Forelimb muscle (tissue), 1 donor: ENCODE data around the gene PLXNB2. TPM values are rescaled to one million over a fixed set of nuclear protein-coding genes. Genes with fewer than 3 reads are reported as not detected.
"Not testable (repeated sequence)": the region's sequence is repeated elsewhere in the genome, so short reads cannot be mapped to it uniquely, and the experiment has no call there.

Experiments used
- DNase-seq: peaks from one replicate; pipeline ENCODE4 v3.0.0-alpha.2; 2013; ENCODE audit warnings: low read depth
- polyA plus RNA-seq: library from polyadenylated mRNA; unstranded; fragments of 120-200 nt; gene quantifications from one replicate; pipeline ENCODE4 v1.2.1, GENCODE V29; 2013; ENCODE audit not compliant: insufficient read length

The PLXNB2 gene, protein sequence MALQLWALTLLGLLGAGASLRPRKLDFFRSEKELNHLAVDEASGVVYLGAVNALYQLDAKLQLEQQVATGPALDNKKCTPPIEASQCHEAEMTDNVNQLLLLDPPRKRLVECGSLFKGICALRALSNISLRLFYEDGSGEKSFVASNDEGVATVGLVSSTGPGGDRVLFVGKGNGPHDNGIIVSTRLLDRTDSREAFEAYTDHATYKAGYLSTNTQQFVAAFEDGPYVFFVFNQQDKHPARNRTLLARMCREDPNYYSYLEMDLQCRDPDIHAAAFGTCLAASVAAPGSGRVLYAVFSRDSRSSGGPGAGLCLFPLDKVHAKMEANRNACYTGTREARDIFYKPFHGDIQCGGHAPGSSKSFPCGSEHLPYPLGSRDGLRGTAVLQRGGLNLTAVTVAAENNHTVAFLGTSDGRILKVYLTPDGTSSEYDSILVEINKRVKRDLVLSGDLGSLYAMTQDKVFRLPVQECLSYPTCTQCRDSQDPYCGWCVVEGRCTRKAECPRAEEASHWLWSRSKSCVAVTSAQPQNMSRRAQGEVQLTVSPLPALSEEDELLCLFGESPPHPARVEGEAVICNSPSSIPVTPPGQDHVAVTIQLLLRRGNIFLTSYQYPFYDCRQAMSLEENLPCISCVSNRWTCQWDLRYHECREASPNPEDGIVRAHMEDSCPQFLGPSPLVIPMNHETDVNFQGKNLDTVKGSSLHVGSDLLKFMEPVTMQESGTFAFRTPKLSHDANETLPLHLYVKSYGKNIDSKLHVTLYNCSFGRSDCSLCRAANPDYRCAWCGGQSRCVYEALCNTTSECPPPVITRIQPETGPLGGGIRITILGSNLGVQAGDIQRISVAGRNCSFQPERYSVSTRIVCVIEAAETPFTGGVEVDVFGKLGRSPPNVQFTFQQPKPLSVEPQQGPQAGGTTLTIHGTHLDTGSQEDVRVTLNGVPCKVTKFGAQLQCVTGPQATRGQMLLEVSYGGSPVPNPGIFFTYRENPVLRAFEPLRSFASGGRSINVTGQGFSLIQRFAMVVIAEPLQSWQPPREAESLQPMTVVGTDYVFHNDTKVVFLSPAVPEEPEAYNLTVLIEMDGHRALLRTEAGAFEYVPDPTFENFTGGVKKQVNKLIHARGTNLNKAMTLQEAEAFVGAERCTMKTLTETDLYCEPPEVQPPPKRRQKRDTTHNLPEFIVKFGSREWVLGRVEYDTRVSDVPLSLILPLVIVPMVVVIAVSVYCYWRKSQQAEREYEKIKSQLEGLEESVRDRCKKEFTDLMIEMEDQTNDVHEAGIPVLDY (N-terminal part only)
- 77.0 TPM for polyA plus RNA-seq

DNA sequence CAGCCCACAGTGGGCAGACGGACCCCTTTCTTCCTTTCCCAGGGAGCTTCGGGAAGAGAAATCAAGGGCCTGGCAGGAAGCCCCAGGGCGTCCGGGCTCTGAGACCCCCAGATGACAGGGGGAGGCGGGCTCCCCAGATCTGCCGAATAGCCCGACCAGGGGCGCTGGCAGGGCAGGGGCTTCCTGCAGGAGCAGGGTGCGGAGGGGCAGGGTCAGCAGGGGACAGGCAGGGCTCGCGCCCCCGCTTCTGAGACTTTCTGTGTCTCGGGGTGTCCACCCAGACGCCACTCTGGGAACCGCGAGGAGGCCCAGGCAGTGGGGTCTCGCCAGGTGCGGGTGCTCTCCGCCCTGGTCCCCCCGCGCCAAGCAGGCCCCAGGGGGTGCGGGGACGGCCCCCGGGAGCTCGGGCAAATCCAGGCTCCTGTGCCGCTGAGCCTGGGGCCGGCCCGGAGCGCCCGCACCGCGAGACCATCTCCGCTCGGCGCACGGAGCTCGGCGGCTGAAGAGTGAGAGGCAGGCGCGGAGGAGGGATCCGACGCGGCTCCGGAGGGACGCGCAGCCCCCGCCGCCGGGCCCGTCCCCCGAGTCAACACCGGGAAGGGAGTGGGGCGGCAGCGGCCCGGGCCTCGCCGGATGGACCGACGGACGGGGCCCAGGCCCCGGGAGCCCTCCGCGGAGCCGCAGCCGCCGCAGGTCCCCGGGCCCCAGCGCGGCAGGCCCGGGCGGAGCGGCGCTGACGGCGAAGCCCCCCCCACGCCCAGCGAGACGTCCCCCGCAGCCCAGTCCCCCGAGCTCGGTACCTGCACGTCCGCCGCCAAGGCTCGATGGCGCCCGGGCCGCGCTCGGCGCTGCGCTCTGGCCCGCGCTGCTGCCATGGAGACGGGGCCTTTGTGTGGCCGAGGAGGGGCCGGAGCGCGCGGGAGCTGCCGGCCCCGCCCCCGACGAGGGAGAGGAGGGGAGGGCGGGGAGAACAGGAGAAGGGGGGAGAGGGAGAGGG is at the start of gene PLXNB2:
PLXNB2 (minus strand) TSS at position 894 of the 997 bp plus-strand sequence. CDS start 17,062 bp downstream, outside the sequence.
- DNase-seq, result peak; percentile 54

DNA sequence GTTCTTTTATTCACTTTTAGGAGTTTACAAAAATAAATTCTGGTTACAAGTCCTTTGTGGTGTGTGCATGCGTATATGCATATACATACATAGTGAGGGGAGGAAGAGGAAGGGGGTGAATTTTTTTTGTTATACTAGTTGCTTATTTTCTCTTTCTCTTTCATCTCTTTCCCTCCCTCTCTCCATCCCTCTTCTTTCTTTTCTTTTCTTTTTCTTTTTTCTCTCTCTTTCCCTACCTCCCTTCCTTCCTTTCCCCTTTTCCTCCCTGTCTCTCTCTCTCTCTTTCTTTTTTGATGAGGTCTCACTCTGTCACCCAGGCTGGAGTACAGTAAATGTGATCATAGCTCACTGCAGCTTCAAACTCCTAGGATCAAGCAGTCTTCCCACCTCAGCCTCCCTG is 49.8 kb upstream of the PLXNB2 start:
- DNase-seq, result no peak

DNA sequence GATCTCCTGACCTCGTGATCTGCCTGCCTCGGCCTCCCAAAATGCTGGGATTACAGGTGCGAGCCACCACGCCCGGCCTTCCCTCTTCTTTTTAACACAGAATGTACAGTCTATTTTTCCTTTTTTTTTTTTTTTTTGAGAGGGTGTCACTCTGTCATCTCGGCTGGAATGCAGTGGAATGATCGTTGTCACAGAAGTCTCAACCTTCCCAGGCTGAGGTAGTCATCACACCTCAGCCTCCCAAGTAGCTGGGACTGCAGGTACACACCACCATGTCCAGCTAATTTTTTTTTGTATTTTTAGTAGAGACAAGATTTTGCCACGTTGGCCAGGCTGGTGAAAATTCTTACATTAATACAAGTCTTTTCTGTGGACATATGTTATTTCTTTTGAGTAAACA is 48.7 kb upstream of the PLXNB2 start:
- no peak for DNase-seq

DNA sequence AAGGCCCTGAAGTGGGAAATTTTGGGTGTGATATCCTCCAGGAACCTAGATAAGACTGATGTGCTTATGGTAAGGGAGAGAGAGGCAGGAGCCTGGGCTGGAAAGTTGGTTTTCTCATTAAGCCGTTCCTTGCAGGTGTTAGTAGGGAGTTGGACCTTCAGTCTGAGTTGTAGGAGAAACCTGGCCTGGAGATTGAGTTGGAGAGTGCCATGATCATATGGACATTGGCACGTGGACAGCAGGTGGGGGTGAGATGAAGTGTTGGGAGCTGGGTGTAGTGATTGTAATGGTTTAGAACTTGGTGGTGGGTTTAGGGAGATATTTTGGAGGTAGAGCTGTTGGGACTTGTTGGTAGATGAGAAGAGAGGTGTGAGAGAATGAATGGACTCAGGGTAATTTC is 40.6 kb upstream of the PLXNB2 start:
- no peak for DNase-seq

DNA sequence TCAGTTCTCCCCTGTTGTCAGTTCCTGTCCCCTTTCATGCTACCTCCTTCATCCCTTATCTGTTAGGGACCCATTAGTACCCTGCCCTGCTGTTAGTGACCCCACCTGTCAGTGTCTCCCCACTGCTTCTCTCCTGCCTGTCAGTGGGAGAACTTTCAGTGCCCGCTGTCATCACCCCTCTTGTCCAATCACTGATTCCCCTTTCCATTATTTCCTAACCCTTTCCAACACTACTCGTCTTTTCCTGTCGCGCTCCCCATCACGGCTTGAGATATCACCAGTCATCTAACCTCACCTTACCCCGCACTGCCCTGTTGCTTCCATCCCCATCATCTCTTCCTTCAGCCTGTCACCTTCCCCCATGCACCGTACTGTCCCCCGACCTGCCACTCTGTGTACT is 39.7 kb upstream of the PLXNB2 start:
- no peak for DNase-seq

DNA sequence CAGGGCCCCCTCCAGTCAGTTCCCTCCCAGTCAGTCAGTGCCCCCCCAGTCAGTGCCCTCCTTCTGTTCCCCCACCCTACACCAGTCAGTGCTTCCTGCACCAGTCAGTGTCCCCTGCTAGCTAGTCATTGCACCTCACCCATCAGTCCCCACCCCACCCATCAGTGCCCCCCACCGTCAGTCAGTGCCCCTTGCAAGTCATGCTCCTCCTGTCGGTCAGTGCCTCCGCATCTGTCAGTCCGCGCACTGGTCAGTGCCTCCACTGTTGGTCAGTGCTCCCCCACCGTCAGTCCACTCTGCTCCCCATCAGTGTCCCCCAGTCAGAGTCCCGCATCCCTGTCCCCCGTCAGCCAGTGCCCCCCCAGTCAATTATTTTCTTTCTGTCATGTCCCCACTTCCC is 39.0 kb upstream of the PLXNB2 start:
- DNase-seq, result no peak

DNA sequence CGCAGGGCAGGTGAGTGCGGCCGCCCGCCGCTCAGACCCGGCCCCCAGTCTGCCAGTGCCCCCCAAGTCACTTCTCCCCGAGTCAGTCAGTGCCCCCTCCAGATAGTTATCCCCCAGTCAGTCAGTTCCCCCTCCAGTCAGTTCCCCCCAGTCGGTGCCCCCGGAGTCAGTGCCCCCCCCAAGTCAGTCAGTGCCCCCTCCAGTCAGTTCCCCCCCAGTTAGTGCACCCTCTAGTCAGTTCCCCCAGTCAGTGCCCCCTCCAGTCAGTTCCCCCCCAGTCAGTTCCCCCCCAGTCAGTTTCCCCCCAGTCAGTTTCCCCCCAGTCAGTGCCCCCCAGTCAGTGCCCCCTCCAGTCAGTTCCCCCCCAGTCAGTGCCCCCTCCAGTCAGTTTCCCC is 36.1 kb upstream of the PLXNB2 start:
- no peak for DNase-seq

DNA sequence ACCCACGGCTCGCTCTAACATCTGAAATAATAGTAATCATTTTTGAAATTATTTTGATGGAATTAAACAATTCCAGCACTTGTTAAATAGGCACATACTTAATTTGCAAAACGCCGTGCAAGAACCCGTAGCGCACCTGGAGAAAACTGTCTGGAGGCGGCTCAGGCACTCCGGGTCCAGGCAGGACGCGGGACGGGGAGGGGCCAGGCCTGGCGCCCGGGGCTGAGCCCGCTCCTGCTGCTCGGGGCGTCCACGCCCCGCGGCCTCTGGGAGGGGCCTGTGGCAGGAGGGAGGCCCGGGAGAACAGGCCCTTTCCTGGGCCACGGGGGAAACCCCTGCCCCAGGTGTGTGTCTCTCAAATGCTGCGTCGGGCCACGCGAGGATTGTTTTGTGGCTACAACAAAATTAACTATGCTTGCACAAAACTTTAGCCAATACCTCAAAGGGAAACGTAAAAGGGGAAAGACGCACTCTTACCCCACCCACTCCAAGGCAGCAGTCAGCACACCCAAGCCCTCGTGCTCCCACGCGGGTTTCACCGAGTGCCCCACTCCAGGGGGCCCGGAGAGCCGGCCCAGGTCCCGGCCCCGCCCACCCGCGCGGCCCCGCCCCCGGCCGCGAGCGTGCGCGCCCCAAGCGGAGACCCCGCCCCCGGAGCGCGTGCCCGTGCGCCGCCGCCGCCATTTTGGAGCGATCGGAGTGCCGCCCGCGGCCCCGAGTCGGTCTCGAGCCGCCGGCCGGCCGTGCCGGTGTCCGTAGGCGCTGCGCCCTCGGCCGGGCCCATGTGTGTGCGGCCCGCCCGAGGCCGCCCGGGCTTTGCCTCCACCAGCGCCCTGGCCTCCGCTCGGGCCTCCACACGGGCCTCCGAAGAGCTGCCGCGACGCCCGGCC is 35.5 kb upstream of the PLXNB2 start, which contains the start of gene PPP6R2:
PPP6R2 (plus strand) TSS at position 677 of the 890 bp plus-strand sequence. CDS start 50,582 bp downstream, outside the sequence.
- no peak for DNase-seq

DNA sequence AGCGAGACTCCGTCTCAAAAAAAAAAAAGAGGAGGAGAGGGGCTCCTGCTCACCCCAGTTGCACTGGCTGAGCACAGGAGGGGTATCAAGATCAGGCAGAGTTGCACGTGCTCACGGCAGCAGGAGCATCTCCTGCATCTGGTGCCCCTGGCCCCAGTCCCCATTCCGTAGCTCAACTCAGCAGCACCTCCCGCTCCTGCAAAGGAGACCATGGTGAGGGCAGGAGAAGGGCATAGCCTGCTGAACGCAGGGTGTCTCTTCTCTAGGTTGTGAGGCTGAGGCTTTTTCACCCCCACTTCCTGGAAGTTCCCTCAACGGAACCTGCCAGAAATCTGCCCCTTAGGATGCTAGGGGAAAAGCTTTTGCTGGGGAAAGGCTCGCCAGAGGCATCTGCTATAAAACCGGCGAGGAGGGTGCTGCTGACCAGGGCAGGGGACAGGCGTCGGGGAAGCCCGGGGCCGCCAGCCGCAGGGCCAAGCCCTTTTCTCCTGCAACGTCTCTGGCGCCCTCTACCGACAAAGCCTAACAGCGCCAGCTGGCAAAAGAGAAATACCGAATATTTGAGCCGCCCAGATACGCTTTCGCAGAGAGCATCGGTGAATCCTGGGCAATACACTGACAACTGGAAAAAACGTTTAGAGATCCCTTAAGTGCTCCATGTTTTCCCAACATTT is 34.7 kb upstream of the PLXNB2 start:
- DNase-seq, result no peak

DNA sequence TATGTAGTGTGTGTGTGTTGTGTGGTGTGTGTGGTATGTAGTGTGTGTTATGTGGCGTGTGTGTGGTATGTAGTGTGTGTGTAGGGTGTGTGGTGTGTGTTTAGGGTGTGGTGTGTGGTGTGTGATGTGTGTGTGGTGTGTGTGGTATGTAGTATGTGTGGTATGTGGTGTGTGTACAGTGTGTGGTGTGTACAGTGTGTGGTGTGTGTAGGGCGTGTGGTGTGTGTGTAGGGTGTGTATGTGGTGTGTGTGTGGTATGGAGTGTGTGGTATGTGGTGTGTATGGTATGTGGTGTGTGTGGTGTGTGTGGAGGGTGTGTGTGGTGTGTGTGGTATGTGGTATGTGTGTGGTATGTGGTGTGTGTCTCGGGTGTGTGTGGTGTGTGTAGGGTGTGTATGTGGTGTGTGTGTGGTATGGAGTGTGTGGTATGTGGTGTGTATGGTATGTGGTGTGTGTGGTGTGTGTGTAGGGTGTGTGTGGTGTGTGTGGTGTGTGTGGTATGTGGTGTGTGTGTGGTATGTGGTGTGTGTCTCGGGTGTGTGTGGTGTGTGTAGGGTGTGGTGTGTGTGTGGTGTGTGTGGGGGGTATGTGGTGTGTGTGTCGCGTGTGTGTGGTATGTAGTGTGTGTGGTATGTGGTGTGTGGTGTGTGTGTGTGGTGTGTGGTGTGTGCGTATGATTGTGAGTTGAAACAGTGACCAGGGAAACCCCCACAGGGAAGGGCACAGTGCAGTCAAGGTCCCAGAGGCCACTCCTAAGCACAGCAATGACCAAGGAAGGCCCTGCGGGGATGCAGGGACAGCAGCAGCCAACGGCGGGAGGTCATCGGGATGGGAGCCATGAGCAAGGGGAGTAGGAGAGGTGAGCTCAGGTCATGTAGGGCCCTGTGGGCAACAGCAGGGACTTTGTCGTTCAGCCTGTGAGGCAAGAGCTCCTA is 32.8 kb upstream of the PLXNB2 start:
- no peak for DNase-seq

DNA sequence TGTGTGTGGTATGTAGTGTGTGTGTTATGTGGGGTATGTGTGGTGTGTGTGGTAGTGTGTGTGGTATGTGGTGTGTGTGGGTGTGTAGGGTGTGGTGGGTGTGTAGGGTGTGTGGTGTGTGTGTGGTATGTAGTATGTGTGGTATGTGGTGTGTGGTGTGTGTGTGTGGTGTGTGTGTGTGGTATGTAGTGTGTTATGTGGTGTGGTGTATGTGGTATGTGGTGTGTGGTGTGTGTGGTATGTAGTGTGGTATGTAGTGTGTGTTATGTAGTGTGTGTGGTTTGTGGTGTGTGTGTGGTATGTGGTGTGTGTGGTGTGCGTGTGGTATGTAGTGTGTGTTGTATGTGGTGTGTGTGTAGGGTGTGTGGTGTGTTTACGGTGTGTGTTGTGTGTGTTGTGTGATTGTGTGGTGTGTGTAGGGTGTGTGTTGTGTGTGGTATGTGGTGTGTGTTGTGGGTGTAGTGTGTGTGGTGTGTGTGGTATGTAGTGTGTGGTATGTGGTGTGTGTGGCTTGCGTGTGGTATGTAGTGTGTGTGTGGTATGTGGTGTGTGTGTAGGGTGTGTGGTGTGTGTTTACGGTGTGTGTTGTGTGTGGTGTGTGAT is 31.5 kb upstream of the PLXNB2 start:
- no peak for DNase-seq

DNA sequence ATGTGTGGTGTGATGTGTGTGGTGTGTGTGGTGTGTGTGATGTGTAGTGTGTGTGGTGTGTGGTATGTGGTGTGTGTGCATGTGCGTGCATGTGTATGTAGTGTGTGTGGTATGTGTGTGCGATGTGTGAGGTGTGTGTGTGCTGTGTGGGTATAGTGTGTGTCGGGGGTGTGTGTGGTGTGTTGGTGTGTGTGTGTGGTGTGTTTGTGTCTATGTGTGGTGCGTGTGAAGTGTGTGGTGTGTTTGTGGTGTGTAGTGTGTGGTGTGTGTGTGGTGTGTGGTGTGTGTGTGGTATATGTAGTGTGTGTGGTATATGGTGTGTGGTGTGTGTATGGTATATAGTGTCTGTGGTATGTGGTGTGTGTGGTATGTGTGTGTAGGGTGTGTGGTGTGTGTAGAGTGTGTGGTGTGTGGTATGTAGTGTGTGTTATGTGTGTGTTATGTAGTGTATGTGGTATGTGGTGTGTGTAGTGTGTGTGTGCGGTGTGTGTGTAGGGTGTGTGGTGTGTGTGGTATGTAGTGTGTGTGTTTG is 30.7 kb upstream of the PLXNB2 start:
- DNase-seq, result no peak

DNA sequence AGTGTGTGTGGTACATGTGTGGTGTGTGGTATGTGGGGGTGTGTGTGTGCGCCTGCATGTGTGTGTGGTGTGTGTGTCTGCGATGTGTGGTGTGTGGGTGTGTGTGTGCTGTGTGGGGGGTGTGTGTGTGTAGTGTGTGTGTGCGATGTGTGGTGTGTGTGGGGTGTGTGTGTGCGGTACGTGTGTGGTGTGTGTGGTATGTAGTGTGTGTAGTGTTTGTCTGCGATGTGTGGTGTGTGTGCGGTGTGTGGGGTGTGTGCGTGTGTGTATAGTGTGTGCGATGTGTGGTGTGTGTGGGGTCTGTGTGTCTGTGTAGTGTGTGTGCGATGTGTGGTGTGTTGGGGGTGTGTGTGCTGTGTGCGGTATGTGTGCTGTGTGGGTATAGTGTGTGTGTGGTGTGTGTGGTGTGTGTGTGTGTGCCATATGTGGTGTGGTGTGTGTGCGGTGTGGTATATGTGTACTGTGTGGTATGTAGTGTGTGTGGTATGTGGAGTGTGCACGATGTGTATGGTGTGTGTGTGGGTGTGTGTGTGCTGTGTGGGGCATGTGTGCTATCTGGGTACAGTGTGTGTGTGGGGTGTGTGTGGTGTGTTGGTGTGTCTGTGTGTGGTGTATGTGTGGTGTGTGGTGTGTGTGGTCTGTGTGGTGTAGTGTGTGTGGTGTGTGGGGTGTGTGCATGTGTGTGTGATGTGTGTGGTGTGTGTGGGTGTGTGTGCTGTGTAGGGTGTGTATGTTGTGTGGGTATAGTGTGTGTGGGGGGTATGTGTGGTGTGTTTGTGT is 30.0 kb upstream of the PLXNB2 start:
- no peak for DNase-seq

DNA sequence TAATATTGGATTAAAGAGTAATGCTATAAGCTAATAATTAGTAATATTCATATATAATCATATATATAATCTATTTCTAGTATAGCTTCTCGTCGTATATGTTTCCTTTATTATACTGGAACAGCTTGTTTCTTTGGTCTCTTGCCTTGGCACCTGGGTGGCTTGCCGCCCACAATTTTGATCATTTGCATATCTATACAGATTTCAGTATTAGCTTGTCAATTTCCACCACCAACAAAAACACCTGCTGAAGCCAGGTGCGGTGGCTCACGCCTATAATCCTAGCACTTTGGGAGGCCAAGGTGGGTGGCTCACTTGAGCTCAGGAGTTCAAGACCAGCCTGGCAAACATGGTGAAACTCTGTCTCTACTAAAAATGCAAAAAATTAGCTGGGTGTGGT is 27.0 kb upstream of the PLXNB2 start:
- not testable (repeated sequence) for DNase-seq

DNA sequence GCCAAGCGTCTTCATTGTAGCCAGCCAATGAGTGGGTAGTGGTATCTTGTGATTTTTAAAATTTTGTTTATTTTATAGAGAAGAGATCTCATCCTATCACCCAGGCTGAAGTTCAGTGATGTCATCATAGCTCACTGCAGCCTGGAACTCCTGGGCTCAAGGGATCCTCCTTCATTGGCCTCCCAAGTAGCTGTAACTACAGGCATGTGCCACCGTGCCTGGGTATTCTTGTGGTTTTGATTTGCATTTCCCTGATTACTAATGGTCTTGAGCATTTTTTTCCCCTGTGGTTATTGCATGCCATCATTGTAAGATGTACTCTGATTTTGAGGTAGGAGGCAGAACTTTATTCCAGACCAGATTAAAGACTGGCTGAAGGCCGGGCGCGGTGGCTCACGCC is 21.8 kb upstream of the PLXNB2 start:
- no peak for DNase-seq

DNA sequence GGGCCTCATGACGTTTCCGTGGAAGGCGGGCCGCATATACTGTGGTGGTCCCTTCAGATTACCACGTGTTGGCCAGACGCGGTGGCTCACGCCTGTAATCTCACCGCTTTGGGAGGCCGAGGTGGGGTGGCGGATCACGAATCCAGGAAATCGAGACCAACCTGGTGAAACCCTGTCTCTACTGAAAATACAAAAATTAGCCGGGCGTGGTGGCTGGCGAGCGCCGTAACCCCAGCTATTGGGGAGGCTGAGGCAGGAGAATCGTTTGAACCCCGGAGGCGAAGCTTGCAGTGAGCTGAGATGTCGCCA is 20.2 kb upstream of the PLXNB2 start:
- DNase-seq, result no peak
